Measurements from ENCODE around the gene NCMAP.
A peak's percentile ranks its signal among the peaks of the same experiment; 100 is the strongest.

The NCMAP gene

GRCh38 chr1:24575905-24576587 is 20.2 kb downstream of the NCMAP start:
- no peak for DNase-seq

GRCh38 chr1:24578846-24579245 is 23.0 kb downstream of the NCMAP start:
- DNase-seq: no peak

- DNase-seq: no peak
Measured at GRCh38 chr1:24580756-24581155, 24.9 kb downstream of the NCMAP start.

GRCh38 chr1:24584171-24584647 is 28.3 kb downstream of the NCMAP start:
- DNase-seq: no peak

GRCh38 chr1:24586119-24586518 is 30.2 kb downstream of the NCMAP start:
- DNase-seq: no peak

- peak; percentile 80 for DNase-seq
Measured at GRCh38 chr1:24586970-24587820, 31.3 kb downstream of the NCMAP start.

- DNase-seq: no peak
Measured at GRCh38 chr1:24588573-24588972, 32.7 kb downstream of the NCMAP start.

- DNase-seq: no peak
Measured at GRCh38 chr1:24589200-24589599, 33.3 kb downstream of the NCMAP start.

- DNase-seq: no peak
Measured at GRCh38 chr1:24591781-24592180, 35.9 kb downstream of the NCMAP start.

- DNase-seq: no peak
Measured at GRCh38 chr1:24594328-24594598, 38.4 kb downstream of the NCMAP start.

GRCh38 chr1:24596401-24596880 is 40.6 kb downstream of the NCMAP start:
- no peak for DNase-seq

- no peak for DNase-seq
Measured at GRCh38 chr1:24599265-24599664, 43.4 kb downstream of the NCMAP start.

- DNase-seq: no peak
Measured at GRCh38 chr1:24600551-24600950, 44.7 kb downstream of the NCMAP start.

GRCh38 chr1:24605534-24606295 is 49.8 kb downstream of the NCMAP start:
- DNase-seq: no peak

GRCh38 chr1:24606296-24606605 is 50.4 kb downstream of the NCMAP start:
- DNase-seq: no peak

GRCh38 chr1:24606621-24607020 is 50.7 kb downstream of the NCMAP start:
- no peak for DNase-seq

- DNase-seq: no peak
Measured at GRCh38 chr1:24609949-24610517, 54.1 kb downstream of the NCMAP start.

- DNase-seq: no peak
Measured at GRCh38 chr1:24619376-24619775, 63.5 kb downstream of the NCMAP start.

- DNase-seq: no peak
Measured at GRCh38 chr1:24620678-24621077, 64.8 kb downstream of the NCMAP start.

GRCh38 chr1:24621121-24621520 is 65.2 kb downstream of the NCMAP start:
- DNase-seq: no peak

GRCh38 chr1:24622218-24622617 is 66.3 kb downstream of the NCMAP start:
- DNase-seq: no peak

- no peak for DNase-seq
Measured at GRCh38 chr1:24632832-24633175, 76.9 kb downstream of the NCMAP start.

GRCh38 chr1:24635195-24635843 is 79.4 kb downstream of the NCMAP start:
- peak; percentile 60 for DNase-seq
